PC-9 (cell line): ENCODE data around the gene UFC1. TPM values are rescaled to one million over a fixed set of nuclear protein-coding genes. Genes with fewer than 3 reads are reported as not detected.

Experiments
- BruUV-seq: library from RNA; stranded (reverse); fragments of 400-500 nt; replicated peaks from 2 replicates; lab custom pipeline; 2021; lab: Mats Ljungman, UMichigan
- CTCF ChIA-PET: fragments of 300-600 bp; sonication (Branson Sonifier 250); formaldehyde crosslinking; loops from one replicate; lab custom pipeline; 2022; ENCODE audit warnings: antibody characterized with exemption; lab: Charles Lee
- POLR2A ChIA-PET: fragments of 300-600 bp; sonication (Branson Sonifier 250); formaldehyde crosslinking; loops from one replicate; lab custom pipeline; 2022; ENCODE audit warnings: antibody characterized with exemption; ENCODE audit not compliant: unreplicated experiment; lab: Charles Lee
- DNase-seq, 2 experiments: peaks; one replicate each; pipeline versions ENCODE4 v3.0.0 to v3.0.0-alpha.2; 2015 to 2022; ENCODE audit warnings: mixed read lengths in 1 of 2
- H2AFZ ChIP-seq: fragments of 200-600 bp; sonication (generic); 2 replicates; pipeline ENCODE4 v1.8.1; 2017; ENCODE audit warnings: antibody characterized with exemption
- H3F3A ChIP-seq: fragments of 200-600 bp; sonication (generic); 2 replicates; pipeline ENCODE4 v1.8.1; 2017; ENCODE audit warnings: antibody characterized with exemption, mild to moderate bottlenecking, low read depth; ENCODE audit not compliant: insufficient read depth
- H3K27ac ChIP-seq: fragments of 200-600 bp; sonication (generic); 2 replicates; pipeline ENCODE4 v1.6.1; 2016; ENCODE audit warnings: mixed run types
- H3K27me3 ChIP-seq: fragments of 200-600 bp; sonication (generic); 2 replicates; pipeline ENCODE4 v1.6.1; 2016; ENCODE audit warnings: low read depth, mixed run types; ENCODE audit not compliant: insufficient read depth
- H3K36me3 ChIP-seq: fragments of 200-600 bp; sonication (generic); 2 replicates; pipeline ENCODE4 v1.6.1; 2016; ENCODE audit warnings: low read depth, mixed run types
- H3K4me1 ChIP-seq: fragments of 200-600 bp; sonication (generic); replicated peaks from 2 replicates; pipeline ENCODE4 v1.6.1; 2016; ENCODE audit warnings: mixed run types; ENCODE audit not compliant: insufficient read depth
- H3K4me2 ChIP-seq: fragments of 200-600 bp; sonication (generic); 2 replicates; pipeline ENCODE4 v1.6.1; 2017; ENCODE audit warnings: mixed run types
- H3K4me3 ChIP-seq: fragments of 200-600 bp; sonication (generic); 2 replicates; pipeline ENCODE4 v1.6.1; 2016; ENCODE audit warnings: mixed run types
- H3K79me2 ChIP-seq: fragments of 200-600 bp; sonication (generic); 2 replicates; pipeline ENCODE4 v1.6.1; 2017; ENCODE audit warnings: low read depth, mixed run types
- H3K9me2 ChIP-seq: fragments of 200-600 bp; sonication (generic); 2 replicates; pipeline ENCODE4 v1.8.1; 2017; ENCODE audit warnings: mild to moderate bottlenecking; ENCODE audit not compliant: insufficient read depth
- H3K9me3 ChIP-seq: fragments of 200-600 bp; sonication (generic); 2 replicates; pipeline ENCODE4 v1.8.1; 2016; ENCODE audit warnings: low read depth; ENCODE audit not compliant: insufficient read depth
- H4K20me1 ChIP-seq: fragments of 200-600 bp; sonication (generic); 2 replicates; pipeline ENCODE4 v1.8.1; 2017; ENCODE audit not compliant: insufficient read depth
- EZH2 ChIP-seq: fragments of 200-600 bp; sonication (generic); IDR thresholded peaks from 2 replicates; pipeline ENCODE4 v1.8.0; 2017; ENCODE audit warnings: antibody characterized with exemption, low read depth
- intact Hi-C: fragments of 100-400 bp; cut with micrococcal nuclease; formaldehyde crosslinking; loops from one replicate; pipeline ENCODE4 v1.10.0; 2022; ENCODE audit not compliant: unreplicated experiment
- total RNA-seq: library from RNA; stranded (reverse); gene quantifications from 2 replicates; pipeline ENCODE4 v1.2.3, GENCODE V29; 2021
- TF ChIP-seq, protein P1 (sequence below): fragments of 200-600 bp; sonication (generic); conservative IDR thresholded peaks from 2 replicates; pipeline ENCODE4 v1.6.1; 2017; ENCODE audit warnings: mixed run types, antibody characterized with exemption, mild to moderate bottlenecking, moderate library complexity

UFC1 gene
- total RNA-seq, 1 experiment from 2014 or later = 74.9 TPM

DNA sequence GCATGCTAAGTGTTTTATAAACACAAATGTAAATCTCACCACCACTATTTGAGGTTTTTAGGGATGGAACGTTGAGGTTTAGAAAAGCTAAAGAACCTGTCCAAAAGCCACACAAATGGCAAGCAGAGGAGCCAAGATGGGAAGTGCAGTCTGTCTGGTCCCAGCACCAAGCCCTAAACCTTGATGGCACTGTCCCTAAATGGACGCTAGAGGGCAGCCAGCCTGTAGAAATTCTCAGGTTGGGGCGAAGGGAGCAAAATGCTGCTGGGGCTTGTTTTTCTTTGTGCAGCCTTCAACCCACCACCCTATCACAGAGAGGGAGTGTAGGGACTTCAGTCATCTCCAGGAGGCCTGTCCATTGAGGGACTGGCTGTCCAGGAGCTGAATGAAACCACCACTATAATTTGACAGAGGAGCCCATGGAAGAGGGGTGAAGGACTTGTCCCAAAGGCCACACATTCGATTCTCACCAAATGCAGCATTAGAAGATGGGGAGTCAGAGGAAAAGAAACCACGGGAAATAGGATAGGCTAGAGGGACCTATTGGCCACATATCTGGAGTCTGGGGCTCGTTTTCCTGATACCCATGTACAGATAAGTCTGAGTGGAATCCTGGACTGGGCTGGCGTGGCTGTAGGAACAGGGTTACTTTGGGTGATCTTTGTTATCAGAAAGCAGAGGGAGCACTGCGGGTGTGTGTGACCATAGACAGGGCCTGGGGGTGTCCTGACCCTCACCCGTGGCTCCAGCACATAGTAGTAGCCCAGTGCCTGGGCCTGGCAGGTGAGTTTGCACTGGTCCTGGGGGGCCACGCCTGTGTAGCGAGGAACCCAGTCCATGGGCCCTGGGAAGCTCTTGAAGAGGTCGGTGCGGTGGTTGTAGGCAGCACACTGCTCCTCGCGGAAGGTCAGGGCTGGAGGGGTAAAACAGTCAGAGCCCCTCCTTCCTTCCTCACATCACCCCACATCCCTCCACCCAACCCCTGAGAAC is 39.0 kb downstream of the UFC1 start:
- intact Hi-C loops = loop anchor here (1.0 kb wide), 1 partner anchor 190 kb away; no protein-coding TSS in a partner anchor
- no TSS peak for BruUV-seq
- CTCF ChIA-PET = interaction anchor here (0.5 to 1.2 kb wide), 3 partner anchors 33 to 1582 kb away, joined by 3 to 4 read pairs (median 3); partner anchors contain the start of gene TOMM40L
- TF ChIP-seq, protein P1, sequence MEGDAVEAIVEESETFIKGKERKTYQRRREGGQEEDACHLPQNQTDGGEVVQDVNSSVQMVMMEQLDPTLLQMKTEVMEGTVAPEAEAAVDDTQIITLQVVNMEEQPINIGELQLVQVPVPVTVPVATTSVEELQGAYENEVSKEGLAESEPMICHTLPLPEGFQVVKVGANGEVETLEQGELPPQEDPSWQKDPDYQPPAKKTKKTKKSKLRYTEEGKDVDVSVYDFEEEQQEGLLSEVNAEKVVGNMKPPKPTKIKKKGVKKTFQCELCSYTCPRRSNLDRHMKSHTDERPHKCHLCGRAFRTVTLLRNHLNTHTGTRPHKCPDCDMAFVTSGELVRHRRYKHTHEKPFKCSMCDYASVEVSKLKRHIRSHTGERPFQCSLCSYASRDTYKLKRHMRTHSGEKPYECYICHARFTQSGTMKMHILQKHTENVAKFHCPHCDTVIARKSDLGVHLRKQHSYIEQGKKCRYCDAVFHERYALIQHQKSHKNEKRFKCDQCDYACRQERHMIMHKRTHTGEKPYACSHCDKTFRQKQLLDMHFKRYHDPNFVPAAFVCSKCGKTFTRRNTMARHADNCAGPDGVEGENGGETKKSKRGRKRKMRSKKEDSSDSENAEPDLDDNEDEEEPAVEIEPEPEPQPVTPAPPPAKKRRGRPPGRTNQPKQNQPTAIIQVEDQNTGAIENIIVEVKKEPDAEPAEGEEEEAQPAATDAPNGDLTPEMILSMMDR = peak; percentile 86
- TF ChIP-seq EZH2 = no peak
- H3K27me3 ChIP-seq = no peaks in the 10 kb centered on the region
- no peak overlapping the region for H3K27ac ChIP-seq
- DNase-seq = peak; percentile 38 to 52
- no peaks in the 10 kb centered on the region for H3K9me3 ChIP-seq
- no peaks in the 10 kb centered on the region for H3F3A ChIP-seq
- no peaks in the 10 kb centered on the region for H3K9me2 ChIP-seq
- no peaks in the 10 kb centered on the region for H3K79me2 ChIP-seq
- no peaks in the 10 kb centered on the region for H3K4me1 ChIP-seq
- H3K36me3 ChIP-seq = no peaks in the 10 kb centered on the region
- no peaks in the 10 kb centered on the region for H4K20me1 ChIP-seq
- no peak overlapping the region for H2AFZ ChIP-seq
- no peak overlapping the region for H3K4me2 ChIP-seq
- H3K4me3 ChIP-seq = no peak overlapping the region
- POLR2A ChIA-PET = no interaction called here

DNA sequence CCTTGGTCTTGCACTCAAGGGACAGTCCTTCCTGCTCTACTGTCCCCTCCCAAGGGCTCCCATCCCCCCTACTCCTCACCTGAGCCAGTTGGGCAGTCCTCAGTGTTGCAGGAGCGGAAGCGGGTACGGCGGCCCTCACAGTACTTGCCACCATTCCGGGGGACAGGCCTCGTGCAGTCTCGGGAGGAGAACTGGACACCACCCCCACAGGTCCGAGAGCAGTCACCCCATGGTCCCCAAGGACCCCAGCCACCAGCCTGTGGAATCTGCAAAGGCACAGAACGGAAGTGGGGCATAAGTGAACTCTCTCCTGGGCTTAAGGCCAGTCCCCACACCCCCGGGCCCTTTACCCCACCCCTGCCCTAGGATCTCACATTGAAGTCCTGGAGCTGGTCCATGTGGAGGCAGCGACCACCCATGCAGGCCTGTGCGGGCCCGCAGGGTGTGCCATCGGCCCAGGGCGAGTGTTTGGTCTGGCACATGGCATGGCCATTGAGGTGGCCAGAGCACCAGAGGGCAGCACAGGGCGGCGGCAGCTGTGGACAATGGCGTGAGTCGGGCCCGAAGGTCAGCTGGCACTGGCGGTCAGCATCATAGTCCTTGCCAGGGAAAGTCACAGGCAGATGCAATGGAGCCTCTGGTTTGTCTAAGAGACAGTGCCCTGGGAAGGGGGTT is 39.9 kb downstream of the UFC1 start:
- TF ChIP-seq EZH2 = no peak
- TF ChIP-seq, protein P1 = no peak
- POLR2A ChIA-PET = no interaction called here
- Histone ChIP-seq H3K9me2 (no peaks in the 10 kb centered on the region), H3K36me3 (no peaks in the 10 kb centered on the region), H3K27ac (no peak overlapping the region), H3K4me3 (no peak overlapping the region), H3K9me3 (no peaks in the 10 kb centered on the region), H3K79me2 (no peaks in the 10 kb centered on the region), H3F3A (peaks cover 2% of the 10 kb centered on the region; the same call in 1 of the 2 replicates), H3K27me3 (no peaks in the 10 kb centered on the region), H3K4me1 (peaks cover 4% of the 10 kb centered on the region; the same call in 1 of the 2 replicates), H2AFZ (no peak overlapping the region), H3K4me2 (no peak overlapping the region), H4K20me1 (no peaks in the 10 kb centered on the region)
- no TSS peak for BruUV-seq
- CTCF ChIA-PET = interaction anchor here (0.5 to 1.2 kb wide), 2 partner anchors 32 to 1581 kb away, joined by 3 to 4 read pairs; partner anchors contain the start of gene TOMM40L
- no peak for DNase-seq
- intact Hi-C loops = no loop called here

DNA sequence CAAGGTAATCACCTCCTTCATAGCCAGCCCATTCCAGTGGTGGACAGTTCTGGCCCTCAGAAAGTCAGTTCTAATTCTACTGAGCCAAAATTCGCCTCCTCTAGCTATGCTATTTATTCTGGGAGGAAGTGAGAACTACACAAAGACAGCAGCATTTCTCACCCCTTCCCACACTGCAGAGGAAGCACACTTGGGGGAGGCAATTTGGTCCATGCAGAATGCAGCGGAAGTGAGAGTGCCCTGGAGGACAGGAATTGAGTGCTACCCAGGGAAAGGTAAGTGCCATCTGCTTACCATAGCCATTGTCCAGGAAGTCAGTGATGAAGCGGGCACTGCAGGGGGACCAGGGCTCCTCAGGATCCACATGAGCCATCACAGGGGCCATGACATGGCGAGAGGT is 41.4 kb downstream of the UFC1 start:
- DNase-seq = no peak
- Histone ChIP-seq H4K20me1 (no peaks in the 10 kb centered on the region), H2AFZ (no peak overlapping the region), H3K9me3 (no peaks in the 10 kb centered on the region), H3K79me2 (no peaks in the 10 kb centered on the region), H3K4me1 (peaks cover 4% of the 10 kb centered on the region; the same call in 1 of the 2 replicates), H3F3A (peaks cover 5% of the 10 kb centered on the region; the same call in 1 of the 2 replicates), H3K4me2 (no peak overlapping the region), H3K9me2 (no peaks in the 10 kb centered on the region), H3K36me3 (no peaks in the 10 kb centered on the region), H3K27me3 (no peaks in the 10 kb centered on the region), H3K27ac (no peak overlapping the region), H3K4me3 (no peak overlapping the region)
- ChIA-PET POLR2A (interaction anchor here (0.6 kb wide), 1 partner anchor 1373 kb away, joined by 6 read pairs; no protein-coding TSS in a partner anchor), CTCF (no interaction called here)
- BruUV-seq = no TSS peak
- intact Hi-C loops = no loop called here
- TF ChIP-seq, protein P1 = no peak
- no peak for TF ChIP-seq EZH2
